NCI-H524 (cell line): Measurements from ENCODE around the gene SPATA1.
"Not testable (repeated sequence)": the region's sequence is repeated elsewhere in the genome, so short reads cannot be mapped to it uniquely, and the experiment has no call there.

Experiments
- DNase-seq, 2 experiments: peaks; one replicate each; lab custom pipeline; 2025; lab: John Stamatoyannopoulos, UW

SPATA1 gene, protein sequence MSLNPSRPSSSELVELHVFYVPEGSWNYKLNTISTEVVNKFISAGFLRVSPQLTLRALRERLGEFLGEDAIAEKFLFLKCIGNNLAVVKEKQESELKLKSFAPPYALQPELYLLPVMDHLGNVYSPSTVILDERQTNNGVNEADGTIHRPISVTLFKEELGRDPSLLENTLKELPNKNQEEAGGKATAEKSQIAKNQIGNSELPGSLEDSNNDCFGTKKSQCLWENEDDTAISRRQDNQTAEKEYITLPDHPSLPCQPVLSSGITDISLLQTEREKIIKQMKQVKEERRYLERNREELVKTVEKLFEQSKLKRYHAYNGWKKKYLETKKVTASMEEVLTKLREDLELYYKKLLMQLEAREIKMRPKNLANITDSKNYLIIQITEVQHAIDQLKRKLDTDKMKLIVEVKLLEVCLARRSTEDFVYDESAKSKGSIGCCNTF

DNA sequence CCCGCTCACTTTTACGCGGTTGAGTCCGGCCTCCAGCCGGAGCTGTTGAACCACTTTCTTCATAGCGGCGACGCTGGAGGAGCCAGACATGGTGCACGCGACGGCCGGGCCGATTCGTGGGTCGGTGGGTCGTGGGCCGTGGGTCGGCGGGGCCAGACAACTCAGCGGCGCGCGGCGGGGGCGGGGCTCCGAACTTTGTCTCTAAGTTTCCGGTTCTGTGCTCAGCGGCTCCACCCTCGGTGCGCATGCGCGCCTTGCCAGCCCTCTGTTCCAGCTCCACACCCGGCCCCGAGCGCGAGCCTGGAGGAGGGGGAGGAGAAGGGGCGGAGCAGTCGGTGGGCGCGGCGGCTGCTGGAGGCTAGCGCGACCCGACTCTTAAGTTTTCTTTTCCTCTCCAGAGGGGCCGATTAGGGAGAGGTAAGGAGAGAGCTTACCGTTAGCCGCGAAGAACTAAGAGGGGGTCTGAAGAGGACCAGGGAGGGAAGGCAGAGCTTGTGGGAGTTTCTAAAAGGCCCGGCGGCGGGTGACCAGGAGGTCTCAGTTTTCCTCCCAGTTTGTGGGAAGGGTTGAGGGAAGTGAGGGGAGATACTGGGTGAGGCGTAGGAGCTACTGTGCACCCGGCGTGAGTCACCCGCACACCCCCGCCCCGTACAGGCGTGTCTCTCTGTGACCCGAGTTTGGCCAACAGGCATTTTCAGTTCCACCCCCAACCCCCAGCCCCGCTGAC is at the start of gene SPATA1, which contains the start of gene GNG5:
Gene SPATA1 (plus strand): TSS at position 385 of the 727 bp plus-strand sequence. CDS start 9,974 bp downstream, outside the sequence.
Gene GNG5 (minus strand): TSS at position 580 of the 727 bp plus-strand sequence. CDS start 490 bp downstream, at position 90.
- peak; percentile 91 to 93 for DNase-seq

DNA sequence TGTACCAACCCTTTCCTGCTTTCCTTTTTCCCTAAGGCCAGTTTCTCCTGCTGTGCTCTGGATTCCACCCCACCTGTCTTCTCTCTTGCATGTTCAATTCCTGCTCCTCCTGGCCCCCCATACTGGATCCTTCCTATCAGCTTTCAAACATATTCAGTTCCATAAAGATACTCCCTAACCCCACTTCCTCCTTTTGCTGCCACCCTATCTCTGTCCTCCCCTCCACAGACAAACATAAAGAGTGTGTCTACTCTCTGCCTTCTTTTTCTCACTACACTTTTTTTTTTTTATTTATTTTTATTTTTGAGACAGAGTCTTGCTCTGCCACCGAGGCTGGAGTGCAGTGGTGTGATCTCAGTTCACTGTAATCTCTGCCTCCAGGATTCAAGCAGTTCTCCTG is 44.1 kb upstream of the SPATA1 start:
- no peak for DNase-seq

DNA sequence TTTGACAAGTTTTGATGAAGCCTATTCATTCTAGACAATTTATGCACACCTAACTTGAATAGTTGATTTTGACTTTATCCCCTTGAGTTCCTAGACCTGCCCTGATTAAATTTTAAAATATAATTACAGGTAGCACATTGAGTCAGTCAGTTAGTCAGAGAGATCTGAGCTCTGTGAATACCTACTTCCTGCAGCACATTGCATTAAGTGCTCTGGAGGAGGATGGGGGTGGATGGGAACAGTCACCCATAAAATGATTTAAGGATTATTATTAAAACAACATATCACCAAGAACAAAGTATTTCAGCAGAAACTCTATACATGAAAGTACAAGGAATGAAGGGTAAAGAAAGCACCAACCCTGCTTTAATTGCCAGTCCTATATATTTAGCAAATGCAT is 38.9 kb upstream of the SPATA1 start:
- DNase-seq = no peak

DNA sequence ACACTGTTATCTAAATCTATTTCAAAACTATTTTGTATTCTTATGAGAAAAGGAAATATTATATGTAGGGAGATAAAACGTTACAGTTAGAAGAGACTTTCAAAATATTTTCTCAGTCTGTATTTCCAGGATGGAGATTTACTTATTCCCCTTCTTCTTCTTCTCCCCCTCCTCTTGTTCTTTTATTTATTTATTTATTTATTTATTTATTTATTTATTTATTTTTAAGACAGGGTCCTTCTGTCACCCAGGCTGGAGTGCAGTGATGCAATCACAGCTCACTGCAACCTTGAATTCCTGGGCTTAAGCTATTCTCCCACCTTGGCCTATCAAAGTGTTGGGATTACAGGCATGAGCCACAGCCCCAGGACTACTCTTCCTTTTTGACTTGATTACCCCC is 30.0 kb upstream of the SPATA1 start:
- DNase-seq = no peak

DNA sequence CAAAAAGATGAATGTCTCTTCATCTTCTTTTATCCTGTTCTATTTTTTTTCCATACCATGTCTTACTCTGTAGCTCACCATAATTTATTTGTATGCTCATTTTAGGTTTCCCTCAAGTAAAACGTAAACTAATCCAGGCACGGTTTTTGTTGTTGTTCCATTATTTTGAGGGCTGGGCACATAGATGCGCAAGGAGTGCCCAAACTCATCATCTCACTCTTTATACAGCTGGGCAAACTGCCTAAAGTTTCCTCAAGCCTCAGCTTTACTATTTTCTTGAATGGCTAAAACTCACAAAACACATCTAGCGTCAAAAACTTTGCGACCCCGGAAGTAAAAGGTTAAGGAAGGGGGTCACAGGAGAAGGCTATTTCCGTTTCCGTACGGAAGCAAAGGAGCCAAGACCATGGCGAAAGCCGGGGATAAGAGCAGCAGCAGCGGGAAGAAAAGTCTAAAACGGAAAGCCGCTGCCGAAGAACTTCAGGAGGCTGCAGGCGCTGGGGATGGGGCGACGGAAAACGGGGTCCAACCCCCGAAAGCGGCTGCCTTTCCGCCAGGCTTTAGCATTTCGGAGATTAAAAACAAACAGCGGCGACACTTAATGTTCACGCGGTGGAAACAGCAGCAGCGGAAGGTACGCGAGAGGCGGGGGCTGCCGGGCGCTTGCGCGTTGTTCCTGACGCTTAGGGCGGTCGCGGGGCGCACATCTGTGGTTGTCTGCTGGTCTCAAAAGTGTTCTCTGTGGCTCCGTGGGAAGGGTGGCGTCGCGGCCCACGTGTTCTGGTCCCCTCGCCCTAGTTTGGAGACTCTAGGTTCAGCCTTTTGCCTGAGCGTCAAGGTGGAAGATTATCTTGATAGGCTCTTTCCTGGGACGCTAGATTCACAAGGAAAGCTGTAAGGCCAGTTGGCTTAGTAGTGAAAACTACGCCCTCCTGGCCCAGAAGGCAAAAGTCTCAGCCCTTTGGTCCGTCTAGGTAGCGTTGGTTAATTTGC is 27.0 kb upstream of the SPATA1 start, which contains the start of gene RPF1:
Gene RPF1 (plus strand): TSS at position 391 of the 993 bp plus-strand sequence. CDS start 16 bp downstream, at position 407.
- peak; percentile 71 to 79 for DNase-seq

DNA sequence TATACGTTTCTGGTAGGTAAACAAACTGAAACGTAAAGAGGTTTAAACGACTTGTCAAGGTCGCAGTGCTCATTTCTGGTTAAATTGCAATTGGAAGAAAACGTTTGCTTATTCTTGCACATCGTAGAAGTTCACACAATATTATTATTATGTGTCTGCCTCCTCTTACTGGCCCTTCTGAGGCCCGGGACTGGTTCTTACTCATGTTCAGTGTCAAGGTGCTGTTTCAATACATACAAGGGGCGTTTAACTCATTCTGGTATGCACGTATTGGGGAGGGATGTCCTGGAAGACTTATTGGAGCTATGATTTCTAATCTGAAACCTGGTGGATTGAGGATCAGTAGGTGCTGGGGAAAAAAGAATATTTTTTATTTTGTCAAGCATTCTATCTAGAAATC is 26.2 kb upstream of the SPATA1 start:
- no peak for DNase-seq

DNA sequence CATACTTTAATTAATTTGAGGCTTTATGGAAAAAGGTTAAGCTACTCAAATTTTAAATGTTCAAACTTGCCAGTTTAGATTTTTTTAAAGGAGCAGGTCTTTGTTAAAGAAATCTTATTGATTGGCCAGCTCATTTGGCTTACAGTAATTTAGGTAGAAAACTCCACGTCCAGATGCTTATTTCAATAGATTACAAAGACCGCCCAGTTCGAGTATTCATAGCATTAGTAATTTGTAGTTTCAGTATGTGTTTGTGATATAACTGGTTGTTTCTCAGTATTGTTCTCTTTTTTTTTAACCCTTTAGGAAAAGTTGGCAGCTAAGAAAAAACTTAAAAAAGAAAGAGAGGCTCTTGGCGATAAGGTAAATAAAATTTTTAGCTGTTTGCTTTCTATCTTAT is 25.5 kb upstream of the SPATA1 start:
- DNase-seq = no peak

DNA sequence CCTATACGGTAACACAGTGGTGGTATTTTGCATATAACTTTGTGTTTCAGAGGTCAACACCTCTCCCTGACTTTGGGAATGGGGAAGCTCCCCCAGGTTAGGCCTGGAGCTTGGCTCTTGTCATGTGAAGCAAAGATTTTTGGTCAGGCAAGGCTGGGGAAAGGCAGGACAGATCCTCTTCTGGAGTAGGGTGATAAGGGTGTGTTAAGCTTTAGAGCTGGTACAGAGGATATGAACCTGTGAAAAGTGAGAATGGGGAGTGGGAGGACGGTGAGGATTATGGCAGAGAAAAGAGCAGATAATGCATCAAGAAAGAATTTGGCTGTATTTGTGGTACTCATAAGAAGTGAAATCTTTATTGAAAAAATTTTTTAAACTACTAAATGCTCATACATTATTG is 24.9 kb upstream of the SPATA1 start:
- DNase-seq = no peak

DNA sequence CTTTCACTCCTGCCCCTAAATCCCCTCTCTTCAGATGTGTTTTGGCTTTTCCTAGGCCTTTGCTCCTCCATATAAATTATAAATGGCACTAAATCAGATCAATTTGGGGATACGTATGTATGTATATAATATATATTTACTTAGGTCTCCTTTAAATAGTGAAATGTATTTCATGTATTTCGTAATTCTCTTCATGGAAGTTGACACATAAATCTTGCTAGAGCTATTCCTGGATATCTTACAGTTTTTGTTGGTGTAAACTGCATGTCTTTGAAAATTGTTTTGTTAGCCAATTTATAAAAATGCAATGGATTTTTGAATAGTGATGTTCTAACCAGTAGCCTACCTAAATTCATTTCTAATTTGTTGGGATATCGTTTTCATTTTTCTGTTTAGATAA is 18.1 kb upstream of the SPATA1 start:
- DNase-seq = no peak

DNA sequence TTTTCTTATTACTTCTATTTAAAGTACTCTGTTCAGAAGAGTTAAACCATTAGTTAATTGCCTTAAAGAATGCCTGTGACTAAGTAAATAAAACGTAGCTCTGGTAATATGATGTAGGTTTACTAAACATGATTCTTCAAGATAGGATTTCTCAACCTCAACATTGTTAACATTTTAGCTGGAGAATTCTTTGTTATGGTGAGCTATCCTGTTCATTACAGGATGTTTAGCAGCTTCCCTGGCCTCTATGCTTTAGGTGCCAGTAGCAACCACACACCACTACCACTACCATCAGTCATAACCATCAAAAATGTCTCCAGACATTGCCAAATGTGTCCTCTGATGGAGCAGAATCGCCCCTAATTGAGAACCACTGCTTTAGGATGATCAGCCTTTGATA is 16.4 kb upstream of the SPATA1 start:
- DNase-seq = no peak

DNA sequence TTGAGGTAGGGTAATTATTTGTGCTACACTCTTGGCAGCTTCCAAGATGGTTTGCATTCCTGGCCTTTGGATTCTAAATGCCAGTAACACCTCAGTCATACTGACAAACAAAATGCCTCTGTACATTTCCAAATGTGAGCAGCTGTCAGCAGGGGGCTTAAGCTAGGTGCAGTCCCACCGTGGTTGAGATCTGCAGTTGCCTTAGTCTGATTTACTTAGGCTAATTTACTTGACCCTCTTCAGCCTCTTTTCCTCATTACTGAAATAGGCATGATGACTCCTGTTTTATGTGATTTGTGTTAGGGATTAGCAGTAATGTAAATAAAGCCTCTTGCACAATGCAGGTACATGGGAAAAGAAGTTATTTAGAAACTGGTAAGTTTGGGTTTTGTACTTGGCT is 13.5 kb upstream of the SPATA1 start:
- DNase-seq = no peak

DNA sequence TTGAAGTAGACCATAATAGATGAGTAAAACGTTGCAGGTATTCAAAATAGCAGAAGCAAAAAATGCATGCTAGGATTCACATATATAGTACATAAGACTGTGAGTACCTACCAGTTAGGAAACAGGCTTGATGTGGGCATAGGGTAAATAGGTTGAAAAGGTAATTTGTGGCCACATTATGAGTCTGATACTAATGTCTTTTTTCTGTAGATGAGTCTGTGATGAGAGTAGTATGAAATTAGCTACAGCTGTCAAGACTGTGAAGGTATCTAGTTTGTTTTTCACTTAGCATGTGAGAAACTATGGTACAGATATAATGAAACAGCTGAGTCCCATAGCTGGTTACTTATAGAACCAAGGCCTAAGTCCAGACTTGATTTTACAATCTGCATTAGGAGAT is 12.4 kb upstream of the SPATA1 start:
- no peak for DNase-seq

DNA sequence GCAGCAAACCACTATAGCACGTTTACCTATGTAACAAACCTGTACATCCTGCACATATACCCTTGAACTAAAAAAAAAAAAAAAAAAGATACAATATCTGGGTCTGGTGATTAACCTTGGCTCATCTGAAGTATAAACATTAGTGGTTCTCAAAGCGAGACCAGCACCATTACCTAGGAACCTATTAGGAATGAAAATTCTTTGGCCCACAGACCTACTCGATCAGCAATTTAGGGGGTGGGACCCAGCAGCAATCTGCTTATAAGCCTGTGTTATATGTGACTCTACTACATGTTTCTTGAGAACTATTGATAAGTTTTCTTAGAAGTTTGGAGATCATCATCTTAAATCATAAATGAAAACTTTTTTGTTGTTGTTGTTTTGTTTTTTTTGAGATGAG is 9.7 kb upstream of the SPATA1 start:
- no peak for DNase-seq

DNA sequence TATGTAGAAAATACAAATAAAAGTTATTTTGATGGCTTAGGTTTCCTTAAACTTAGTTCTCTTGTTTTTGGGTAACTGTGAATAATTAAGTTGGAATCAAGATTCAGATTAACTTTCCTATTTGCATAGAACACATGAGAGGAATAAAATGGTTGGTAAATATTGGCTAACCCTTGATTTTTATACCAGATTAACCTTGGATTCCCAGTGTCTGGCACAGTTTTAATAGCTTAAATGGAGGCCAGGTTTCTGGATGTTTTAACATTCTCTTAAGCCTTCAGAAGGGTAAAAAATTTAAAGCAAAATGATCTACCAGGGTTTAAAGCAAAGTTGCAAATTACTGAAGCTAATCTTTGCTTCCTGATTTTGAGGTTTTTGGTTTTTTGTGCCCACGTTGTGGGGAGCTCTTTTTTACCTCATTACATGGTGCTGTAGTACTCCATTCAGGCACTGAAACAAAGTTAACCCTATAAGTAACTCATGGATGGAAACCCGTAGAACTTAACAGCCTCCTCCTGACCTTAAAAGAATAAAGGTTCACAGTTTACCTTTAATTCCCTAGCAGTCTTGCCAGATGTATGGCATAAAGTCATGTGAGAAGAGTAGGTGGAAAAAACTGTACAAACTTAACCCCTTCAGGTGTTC is 8.4 kb upstream of the SPATA1 start:
- DNase-seq = no peak

DNA sequence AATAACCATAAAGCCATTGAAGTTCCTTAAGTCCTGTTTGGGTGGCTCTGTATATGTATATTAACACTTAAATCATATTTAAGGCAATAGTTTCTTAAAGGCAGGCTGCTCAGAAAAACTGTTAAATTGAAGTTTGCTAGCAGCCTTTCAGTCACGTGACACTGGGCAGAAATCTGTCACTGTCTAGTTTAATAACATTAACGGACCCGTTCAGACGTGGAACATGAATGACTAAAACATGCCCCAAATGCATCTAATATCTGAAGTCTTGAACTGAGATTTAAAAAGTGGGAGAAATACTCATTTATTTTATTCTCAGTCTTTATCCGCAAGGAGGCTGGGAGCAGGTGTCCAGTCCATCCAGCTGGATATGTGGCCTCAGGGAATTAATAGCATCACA is 3.3 kb upstream of the SPATA1 start:
- no peak for DNase-seq

DNA sequence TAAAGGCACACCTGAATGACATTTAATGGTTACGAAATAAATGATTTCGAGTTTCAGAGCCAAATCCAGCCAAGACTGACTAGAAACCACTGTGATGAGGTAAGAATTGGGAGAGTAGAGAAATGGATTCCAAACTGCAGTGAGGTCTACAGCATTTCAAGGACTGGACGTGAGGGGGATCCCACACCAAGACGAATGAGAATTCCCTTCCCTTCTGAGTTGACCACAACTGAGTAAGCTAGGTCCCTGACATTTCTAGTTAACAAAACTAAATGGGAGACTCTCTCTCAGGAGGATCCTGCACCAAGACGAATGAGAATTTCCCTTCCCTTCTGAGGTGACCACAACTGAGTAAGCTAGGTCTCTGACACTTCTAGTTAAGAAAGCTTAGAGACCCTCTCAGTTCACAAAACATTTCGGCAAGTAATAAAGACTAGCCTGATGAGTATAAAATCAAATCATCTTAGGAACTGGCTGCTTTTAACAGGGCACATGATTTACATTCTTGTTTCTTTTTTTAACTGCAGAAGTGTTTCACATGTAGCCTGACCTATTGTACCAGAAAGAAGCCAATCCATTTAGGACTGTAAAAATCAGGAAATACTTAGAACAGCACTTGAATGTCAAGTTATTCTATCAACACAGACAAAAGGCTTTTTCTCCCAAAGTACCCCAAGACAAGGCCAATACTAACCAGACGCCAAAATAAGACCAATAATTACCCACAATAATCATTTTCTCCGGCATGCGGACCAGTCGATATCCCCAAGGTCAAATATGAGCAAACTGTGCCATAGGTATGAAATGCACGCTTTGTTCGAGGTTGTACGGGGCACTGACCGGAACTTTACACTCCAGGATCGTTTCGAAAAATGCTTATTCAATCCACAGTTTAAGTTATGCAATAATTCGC is 1.4 kb upstream of the SPATA1 start:
- no peak for DNase-seq

DNA sequence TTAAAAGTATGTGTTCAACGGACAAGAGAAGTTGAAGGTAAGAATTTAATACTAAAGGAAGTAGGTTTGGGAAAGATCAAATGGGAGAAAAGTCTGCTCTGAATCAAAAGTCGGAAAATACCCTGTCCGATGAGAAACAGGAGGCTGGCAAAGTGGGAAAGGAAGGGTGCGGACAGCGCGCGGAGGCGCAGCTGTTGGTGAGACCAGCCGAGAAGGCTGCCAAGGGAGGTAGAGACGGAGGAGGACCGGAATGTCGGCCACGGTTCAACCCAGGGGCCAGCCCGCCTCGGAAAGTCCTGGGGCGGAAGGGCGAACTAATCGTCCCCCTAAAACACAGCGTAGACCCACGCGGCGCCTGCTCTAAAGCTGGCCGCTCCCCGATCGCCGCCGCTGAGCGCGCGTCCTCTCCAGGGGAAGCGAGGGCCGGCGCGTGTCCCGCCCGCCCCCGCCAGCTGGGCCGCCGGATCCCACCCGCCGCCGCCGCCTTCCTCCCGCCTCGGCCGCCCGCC is 639 bp upstream of the SPATA1 start:
- peak; percentile 53 to 63 for DNase-seq

DNA sequence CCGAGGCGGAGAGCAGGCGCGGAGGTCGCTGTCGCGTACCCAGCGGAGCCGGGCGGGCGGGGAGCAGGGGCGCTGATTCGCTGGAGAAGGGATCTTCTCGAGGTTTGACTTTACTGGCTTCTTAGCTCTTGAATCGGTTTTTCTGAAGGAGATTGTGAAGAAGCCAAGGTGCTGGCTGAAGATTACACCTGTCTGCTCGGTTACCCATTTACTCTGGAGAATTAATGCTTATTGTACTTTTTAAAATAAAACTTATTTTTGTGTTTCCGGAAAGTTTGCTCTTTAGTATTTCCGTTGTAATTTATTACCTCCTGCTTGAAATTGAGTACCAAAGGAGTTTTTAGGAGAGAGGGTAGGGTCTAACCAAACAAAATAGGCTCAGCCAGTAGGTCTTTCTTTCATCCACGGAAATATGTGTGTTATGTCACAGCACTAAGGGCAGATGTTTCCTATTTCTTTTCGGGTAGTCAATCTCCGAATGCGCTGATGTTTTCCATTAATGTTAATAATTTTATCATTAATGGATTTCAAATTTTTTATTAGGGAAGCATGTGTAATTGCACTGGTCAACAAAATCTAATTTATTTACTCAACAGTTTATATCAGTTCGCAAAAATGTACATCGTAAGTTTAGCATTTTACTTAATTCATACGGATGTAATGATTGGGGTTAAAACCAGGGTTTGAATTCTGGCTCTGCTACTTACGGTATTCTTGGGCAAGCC is 705 bp downstream of the SPATA1 start:
- no peak for DNase-seq

DNA sequence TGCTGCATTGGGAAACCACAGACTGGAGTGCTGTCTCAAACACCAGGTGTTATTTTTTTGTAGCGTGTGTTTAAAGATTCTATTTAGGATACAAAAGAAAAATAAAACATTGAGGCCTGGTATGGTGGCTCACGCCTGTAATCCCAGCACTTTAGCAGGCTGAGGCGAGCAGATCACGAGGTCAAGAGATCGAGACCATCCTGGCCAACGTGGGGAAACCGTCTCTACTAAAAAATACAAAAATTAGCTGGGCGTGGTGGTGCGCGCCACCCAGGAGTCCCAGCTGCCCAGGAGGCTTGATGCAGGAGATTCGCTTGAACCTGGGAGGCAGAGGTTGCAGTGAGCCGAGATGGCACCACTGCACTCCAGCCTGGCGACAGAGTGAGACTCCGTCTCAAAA is 1.7 kb downstream of the SPATA1 start:
- DNase-seq = not testable (repeated sequence)
